Renal cortex interstitium (tissue), 11 donors: ENCODE measurements around the gene DDIT4. TPM values are rescaled to one million over a fixed set of nuclear protein-coding genes. Genes with fewer than 3 reads are reported as not detected.
"Not testable (repeated sequence)": the region's sequence is repeated elsewhere in the genome, so short reads cannot be mapped to it uniquely, and the experiment has no call there.

Experiments
- DNase-seq, 11 donors: peaks; one replicate each; pipeline ENCODE4 v3.0.0-alpha.2; 2013; ENCODE audit warnings: low read depth in 9 of 11, low spot score in 4 of 11; ENCODE audit errors: extremely low read depth in 1 of 11
- polyA plus RNA-seq, 3 donors: library from polyadenylated mRNA; unstranded; fragments of 120-200 nt; gene quantifications; one replicate each; pipeline ENCODE4 v1.2.1, GENCODE V29; 2013; ENCODE audit not compliant: insufficient read length in 3 of 3

Gene DDIT4
- polyA plus RNA-seq, 3 donors = 48.3 to 80.7 (median 67.8) TPM

DNA sequence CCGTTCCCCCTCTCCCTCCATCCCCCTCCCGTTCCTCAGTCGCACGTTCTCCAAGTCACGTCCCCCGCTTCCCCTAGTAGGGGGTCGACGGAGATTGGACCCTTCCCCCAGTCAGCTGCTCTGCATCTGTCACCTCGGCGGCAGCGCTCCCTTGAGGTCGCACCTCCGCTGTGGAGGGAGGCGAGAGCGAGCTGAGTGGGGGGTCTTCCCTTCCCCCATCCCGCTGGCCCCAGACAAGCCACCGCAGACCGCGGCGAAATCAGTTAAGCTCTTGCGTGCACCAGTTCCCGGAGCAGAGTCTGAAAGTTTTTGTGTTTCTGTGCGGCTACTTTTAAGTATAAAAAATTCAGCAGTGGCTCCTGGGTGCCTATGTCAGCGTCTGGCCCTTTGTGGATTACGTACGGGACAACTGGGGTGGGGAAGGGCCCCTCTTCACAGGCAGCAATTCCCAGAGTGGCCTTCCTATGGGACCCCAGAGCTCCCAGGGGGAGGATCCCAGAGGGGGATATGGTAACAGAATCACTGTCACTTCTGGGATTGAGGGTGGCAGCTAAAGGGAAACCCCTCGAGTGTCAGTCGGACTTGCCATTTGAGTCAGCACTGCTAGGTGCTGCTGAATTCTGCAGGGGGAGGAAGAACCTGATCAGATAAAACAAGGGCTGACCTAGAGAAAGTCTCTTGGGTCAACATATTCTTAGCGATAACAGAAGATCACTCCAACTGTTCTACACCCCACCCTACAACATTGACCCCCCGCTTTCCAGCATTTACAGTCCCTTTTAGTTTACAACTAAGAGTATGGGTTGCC is 12.5 kb upstream of the DDIT4 start:
- peak in 3 of 11 donors; percentile 88 to 91 (median 89) for DNase-seq

DNA sequence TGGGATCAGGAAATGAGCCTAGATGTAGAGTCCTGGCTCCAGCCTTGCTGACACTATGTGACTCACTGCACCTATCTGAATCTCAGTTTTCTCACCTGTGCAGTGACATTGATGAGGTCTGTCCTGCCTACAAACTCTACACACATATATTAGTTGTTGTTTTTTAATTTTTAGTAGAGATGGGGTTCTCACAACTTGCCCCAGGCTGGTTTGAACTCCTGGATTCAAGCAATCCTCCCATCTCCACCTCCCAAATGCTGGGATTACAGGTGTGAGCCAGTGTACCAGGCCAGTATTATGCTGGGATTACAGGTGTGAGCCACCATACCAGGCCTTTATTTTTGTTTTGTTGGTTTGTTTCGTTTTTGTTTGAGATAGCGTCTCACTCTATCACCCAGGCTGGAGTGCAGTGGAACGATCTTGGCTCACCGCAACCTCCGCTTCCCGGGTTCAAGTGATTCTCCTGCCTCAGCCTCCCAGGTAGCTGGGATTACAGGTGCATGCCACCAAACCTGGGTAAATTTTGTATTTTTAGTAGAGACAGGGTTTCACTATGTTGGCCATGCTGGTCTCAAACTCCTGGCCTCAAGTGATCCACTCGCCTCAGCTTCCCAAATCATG is 11.8 kb upstream of the DDIT4 start:
- DNase-seq = no peak

DNA sequence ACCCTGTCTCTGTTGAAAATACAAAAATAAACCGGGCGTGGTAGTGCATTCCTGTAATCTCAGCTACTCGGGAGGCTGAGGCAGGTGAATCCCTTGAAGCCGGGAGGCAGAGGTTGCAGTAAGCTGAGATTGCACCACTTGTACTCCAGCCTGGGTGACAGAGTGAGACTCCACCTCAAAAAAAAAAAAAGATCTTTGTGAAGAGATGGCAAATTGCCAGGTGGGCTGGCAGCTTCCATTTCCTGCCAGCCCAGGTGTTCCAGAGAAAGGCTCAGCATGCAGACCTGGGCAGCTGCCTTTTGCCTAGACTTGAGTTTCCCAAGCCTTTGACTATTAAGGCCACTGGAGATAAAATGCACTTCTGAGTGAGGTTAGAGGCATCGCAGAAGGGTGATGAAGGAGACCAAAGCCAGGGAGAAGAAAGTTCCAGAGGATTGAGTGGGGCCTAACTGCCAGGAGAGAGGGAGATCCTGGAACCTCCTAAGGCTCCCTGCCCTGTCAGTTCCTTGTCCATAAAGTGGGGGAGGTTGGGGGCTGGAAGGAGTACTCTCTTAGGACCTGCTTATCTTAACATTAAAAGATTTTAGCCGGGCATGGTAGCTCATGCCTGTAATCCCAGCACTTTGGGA is 10.0 kb upstream of the DDIT4 start:
- peak in 1 of 11 donors; percentile 43 for DNase-seq

DNA sequence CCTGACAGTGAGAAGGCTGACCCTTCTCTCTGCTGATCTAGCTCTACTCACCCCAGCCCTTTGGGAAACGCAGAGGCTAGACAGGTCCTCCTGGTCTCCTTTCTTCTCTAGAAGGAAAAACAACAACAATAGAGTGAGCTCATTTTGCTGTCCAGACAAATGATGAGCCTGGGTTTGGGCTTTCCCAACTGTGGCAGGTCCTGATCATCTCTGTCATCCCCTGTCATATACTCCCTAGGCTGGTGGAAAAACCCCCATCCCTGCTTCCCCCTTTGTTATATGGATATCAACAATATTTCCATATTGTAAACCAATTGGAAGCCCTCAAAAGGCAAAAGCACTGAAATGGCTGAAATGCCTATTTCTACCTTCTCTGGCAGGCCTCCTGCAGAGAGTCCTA is 9.2 kb upstream of the DDIT4 start:
- no peak for DNase-seq

DNA sequence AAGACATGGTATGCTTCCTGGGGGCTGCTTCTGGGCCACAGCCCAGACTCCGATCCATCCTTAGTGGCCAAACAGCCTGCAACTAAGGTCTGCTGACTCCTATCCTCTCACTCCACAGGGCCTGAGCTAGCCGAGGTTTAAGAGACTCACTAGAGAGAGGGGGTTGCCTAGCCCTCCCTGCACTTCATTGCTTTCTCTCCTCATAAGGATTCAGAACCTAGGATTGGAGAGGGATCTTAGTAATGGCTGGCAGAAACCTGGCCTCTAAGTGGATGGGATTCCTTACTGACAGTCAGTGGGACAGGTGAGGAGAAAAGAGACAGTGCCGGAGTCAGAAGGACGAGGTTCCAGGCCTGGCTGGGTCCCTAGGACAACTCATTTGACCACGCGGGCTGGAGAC is 8.2 kb upstream of the DDIT4 start:
- DNase-seq = no peak

DNA sequence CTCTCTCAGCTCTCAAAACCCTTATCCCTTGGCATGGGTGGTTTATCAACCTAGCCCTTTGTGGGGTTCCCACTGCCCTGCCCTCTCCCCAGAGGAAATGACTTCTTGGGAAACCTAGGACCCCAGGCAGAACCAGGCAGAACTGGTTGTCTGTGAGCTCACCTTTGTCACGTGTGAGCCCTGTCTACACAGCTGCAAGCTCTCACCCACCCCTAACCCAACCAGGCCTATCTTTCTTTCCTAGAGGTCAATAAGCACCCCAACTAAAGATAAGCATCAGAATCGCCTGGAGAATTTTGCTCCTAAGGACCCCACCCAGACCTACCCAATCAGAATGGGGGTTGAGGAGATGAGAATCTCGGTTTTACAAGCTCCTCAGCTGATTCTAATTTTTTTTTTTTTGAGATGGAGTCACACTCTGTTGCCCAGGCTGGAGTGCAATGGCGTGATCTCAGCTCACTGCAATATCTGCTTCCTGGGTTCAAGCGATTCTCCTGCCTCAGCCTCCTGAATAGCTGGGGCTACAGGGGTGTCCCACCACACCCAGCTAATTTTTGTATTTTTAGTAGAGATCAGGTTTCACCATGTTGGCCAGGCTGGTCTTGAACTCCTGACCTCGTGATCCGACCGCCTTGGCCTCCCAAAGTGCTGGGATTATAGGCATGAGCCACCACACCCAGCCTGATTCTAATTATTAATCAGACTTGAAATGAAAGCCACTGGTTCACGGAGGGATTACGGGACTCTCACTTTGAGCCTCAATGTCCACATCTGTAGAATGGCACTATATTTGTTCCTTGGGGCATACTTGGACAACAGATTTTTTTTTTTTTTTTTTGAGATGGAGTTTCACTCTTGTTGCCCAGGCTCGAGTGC is 7.5 kb upstream of the DDIT4 start:
- DNase-seq = no peak

DNA sequence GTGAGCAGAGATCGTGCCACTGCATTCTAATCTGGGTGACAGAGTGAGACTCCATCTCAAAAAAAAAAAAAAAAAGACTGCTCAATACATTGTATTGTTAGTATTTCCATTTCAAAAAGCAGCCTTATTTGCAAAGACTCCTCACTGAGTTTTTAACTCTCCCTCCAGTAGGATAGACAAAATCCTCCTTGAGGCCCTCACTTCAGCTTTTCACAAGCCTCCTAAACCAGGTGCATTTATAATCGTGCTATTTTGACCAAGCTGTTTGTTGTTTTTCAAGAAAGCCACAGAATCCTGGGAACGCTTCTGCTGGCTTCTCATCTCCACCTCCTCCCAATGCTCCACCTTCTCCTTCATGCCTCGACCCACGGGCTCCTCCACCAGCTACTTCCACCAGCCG is 6.3 kb upstream of the DDIT4 start:
- DNase-seq = no peak

DNA sequence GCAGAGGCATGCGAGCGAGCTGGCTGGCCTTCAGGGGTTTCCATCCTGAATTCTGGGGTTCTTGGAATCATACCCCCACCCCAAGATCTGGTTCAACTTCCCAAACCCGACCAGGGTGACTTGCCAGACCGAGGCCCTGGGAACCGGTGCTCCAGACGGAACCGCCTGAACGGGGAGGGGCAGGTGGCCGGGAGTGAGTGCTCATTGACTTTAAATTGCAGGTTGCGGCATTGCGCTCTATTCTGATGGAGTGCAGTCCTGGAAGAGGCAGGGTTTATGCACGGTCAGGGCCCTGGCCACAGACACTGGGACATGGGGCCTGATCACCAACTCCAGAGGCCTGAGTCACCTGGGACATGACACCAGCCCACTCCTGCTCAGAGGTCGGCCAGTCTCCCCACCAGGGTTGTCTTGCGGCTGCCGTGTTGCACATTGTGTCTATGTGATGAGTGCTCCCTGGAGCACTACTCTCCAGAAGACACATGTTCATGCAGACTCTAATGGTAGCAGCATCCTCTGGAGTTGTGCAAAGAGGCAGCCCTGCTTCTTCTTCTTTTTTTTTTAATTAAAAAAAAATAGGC is 5.8 kb upstream of the DDIT4 start:
- DNase-seq = no peak

DNA sequence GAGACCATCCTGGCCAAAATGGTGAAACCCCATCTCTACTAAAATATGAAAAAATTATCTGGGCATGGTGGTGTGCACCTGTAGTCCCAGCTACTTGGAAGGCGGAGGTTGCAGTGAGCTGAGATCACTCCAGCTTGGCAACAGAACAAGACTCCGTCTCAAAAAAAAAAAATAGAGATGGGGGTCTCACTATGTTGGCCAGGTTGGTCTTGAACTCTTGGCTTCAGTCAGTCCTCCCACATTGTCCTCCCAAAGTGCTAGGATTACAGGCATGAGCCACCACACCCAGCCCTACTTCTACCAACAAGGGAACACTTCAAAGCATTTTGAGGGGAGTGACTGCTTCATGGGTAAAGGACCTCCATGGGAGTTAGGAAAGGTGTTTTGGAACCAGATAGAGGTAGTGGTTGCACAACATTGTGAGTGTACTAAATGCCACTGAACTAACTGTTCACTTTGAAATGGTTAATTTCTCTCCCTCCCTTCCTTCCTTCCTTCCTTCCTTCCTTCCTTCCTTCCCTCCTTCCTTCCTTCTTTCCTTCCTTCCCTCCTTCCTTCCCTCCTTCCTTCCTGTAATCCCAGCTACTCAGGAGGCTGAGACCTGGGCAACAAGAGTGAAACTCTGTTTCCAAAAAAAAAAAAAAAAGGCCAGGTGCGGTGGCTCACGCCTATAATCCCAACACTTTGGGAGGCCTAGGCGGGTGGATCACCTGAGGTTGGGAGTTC is 5.1 kb upstream of the DDIT4 start:
- DNase-seq = not testable (repeated sequence)

DNA sequence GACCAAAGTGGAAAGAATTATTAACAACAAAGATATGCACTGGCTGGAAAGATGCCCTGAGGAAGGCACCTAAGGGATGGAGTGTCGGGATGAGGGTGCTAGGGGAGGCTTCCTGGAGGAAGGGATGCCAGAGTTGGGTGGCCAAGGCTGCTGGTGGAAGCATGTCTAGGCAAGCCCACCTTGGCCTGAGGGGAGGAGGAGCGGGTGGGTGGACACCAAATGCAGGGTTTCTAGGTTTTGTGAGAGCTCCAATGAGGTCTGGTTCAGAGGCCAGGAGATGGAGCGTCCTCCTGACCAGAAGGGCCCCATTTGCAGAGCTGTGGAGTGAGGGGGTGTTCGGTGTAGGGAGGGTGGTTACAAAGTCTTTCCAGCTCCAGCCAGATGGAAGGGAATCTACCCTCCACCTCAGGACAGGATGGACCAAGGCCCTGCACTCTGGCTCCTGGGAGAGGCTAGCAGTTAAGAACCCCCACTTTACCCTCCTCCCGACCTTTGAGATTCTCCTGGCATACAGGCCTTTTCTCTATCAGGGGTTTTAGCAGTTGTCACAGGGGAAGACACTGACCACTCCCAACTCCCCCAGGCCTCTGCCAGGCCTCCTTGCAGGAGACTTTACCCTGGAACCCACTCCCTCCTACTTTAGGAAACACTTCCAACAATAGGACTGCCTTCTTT is 3.0 kb upstream of the DDIT4 start:
- DNase-seq = no peak

DNA sequence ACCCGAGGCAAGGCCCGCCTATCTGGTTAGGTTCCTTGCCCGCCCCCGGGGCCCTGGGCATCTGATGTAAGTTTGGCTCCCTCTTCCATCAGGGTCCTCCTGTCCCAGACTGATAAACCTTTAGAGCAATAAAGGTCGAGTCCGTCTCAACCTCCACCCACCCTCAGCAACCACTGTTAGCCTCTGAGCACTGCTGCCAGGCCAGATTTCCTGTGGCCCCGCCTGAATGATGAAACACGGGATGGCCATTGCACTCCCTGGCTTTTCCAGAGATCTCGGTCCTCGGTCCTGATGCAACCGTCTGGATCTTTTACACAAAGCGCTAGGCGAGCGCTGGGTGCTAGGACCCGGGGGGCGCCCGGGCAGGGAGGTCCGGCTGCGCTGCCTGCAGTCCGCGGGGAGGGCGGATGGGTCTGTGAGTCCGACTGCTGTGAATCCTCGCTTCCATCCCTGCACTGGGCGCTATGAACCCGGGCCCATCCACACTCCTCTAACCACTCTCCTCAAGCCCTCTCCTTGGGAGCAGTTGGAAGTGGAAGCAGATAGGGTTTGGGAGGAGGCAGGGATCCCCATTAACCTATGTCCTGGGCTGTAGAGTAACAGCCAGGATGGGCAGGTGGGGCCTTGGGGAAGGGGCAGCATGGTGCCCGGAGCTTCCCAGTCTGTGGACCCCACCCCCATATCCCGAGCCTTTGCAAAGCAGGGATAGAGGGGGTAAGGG is 875 bp upstream of the DDIT4 start:
- peak in 7 of 11 donors; percentile 63 to 89 (median 85) for DNase-seq

DNA sequence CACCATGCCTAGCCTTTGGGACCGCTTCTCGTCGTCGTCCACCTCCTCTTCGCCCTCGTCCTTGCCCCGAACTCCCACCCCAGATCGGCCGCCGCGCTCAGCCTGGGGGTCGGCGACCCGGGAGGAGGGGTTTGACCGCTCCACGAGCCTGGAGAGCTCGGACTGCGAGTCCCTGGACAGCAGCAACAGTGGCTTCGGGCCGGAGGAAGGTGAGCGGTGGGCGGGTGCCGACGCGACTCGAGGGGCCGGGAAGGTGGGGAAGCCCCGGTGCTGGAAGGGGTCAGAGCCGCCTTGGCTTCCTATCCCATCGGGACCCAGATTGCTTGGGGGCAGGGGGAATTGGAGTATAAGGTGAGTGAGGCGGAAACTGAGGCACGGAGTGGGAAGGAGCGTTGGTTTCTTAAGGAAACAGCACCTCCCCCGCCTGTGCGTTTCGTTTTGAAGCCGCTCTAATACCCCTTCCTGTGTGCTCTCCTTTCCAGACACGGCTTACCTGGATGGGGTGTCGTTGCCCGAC is 547 bp downstream of the DDIT4 start:
- DNase-seq = no peak

DNA sequence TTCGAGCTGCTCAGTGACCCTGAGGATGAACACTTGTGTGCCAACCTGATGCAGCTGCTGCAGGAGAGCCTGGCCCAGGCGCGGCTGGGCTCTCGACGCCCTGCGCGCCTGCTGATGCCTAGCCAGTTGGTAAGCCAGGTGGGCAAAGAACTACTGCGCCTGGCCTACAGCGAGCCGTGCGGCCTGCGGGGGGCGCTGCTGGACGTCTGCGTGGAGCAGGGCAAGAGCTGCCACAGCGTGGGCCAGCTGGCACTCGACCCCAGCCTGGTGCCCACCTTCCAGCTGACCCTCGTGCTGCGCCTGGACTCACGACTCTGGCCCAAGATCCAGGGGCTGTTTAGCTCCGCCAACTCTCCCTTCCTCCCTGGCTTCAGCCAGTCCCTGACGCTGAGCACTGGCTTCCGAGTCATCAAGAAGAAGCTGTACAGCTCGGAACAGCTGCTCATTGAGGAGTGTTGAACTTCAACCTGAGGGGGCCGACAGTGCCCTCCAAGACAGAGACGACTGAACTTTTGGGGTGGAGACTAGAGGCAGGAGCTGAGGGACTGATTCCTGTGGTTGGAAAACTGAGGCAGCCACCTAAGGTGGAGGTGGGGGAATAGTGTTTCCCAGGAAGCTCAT is 1.1 kb downstream of the DDIT4 start:
- peak in 3 of 11 donors; percentile 49 to 70 (median 61) for DNase-seq

DNA sequence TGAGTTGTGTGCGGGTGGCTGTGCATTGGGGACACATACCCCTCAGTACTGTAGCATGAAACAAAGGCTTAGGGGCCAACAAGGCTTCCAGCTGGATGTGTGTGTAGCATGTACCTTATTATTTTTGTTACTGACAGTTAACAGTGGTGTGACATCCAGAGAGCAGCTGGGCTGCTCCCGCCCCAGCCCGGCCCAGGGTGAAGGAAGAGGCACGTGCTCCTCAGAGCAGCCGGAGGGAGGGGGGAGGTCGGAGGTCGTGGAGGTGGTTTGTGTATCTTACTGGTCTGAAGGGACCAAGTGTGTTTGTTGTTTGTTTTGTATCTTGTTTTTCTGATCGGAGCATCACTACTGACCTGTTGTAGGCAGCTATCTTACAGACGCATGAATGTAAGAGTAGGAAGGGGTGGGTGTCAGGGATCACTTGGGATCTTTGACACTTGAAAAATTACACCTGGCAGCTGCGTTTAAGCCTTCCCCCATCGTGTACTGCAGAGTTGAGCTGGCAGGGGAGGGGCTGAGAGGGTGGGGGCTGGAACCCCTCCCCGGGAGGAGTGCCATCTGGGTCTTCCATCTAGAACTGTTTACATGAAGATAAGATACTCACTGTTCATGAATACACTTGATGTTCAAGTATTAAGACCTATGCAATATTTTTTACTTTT is 1.8 kb downstream of the DDIT4 start:
- no peak for DNase-seq

DNA sequence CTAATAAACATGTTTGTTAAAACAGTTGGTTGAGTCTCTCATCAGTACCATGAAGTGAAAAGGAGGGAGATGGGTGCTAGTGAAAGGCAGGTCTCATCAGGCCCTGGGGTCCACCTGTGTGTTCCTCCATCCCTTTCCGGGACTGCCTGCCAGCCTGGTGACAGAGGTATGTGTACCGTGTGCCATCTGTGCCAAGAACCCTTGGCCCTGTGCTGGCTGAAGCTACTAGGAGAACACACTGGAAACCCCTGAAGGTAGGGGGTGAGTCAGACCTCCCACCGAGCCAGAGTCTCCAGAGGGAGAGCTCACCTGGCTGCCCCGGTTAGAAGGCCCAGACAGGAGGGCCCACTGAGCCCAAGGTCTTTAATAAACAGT is 2.3 kb downstream of the DDIT4 start:
- no peak for DNase-seq
